Ishikawa (cell line): ENCODE measurements around the gene CABLES1.

Experiments used
- CEBPB ChIP-seq: IDR thresholded peaks from 2 replicates; pipeline ENCODE4 v1.6.1; 2012
- CREB1 ChIP-seq: IDR thresholded peaks from 2 replicates; pipeline ENCODE4 v1.6.1; 2012; ENCODE audit warnings: low read depth
- EGR1 ChIP-seq: IDR thresholded peaks from 2 replicates; pipeline ENCODE4 v1.6.1; 2012
- EP300 ChIP-seq: IDR thresholded peaks from 2 replicates; pipeline ENCODE4 v1.6.1; 2012; ENCODE audit warnings: borderline replicate concordance
- FOXM1 ChIP-seq: IDR thresholded peaks from 2 replicates; pipeline ENCODE4 v1.6.1; 2012; ENCODE audit warnings: low read depth, borderline replicate concordance
- MAX ChIP-seq: IDR thresholded peaks from 2 replicates; pipeline ENCODE4 v1.6.1; 2012
- NFIC ChIP-seq: IDR thresholded peaks from 2 replicates; pipeline ENCODE4 v1.6.1; 2012
- RAD21 ChIP-seq: IDR thresholded peaks from 2 replicates; pipeline ENCODE4 v1.6.1; 2012; ENCODE audit warnings: low read depth
- TAF1 ChIP-seq: IDR thresholded peaks from 2 replicates; pipeline ENCODE4 v1.6.1; 2012; ENCODE audit warnings: low read depth, mild to moderate bottlenecking
- TCF12 ChIP-seq: IDR thresholded peaks from 2 replicates; pipeline ENCODE4 v1.6.1; 2012; ENCODE audit warnings: low read depth
- TEAD4 ChIP-seq: IDR thresholded peaks from 2 replicates; pipeline ENCODE4 v1.6.1; 2012
- USF1 ChIP-seq: IDR thresholded peaks from 2 replicates; pipeline ENCODE4 v1.6.1; 2012
- YY1 ChIP-seq: IDR thresholded peaks from 2 replicates; pipeline ENCODE4 v1.6.1; 2012; ENCODE audit warnings: low read depth
- ZBTB7A ChIP-seq: IDR thresholded peaks from 2 replicates; pipeline ENCODE4 v1.6.1; 2012; ENCODE audit warnings: low read depth
- TF ChIP-seq, protein P1 (sequence below): IDR thresholded peaks from 2 replicates; pipeline ENCODE4 v1.6.1; 2012; ENCODE audit warnings: low read depth, mild to moderate bottlenecking

The CABLES1 gene

DNA sequence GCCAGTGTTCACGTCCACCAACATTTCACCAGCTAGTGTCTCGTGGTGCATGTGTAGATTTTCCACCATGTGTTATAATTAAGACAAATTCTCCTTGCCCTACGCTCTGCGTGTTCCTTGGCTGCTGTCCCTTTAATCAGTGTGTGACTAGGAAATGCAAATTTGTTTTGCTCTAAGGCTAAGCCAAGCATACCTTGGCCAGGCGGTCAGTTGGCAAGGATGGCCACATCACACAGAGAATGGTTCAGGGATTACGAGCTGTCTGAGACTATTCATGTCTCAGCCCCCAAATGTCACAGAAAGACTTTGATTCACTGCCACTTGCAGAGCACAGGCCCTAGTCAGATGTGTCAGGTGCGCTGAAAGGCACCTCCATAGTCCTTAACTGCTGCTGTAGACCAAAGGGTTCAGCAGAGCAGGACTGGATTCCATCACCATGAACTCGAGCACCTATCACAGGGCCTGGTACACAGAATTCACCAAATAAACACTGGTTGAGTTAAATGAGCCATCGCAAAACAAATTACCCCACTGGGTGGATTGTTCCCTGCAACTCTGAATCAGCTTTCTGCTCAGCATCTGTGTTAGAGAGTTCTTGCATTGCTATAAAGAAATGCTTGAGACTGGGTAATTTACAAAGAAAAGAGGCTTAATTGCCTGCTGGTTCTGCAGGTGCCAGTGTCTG lies 128.4 kb downstream of the CABLES1 start:
- TF ChIP-seq YY1 (no peak), CREB1 (no peak), EGR1 (no peak)

GRCh38 chr18:23265682-23266399 lies 130.6 kb downstream of the CABLES1 start:
- TF ChIP-seq TAF1 (no peak), CEBPB (no peak), TEAD4 (no peak), NFIC (no peak)
- TF ChIP-seq, protein P1, sequence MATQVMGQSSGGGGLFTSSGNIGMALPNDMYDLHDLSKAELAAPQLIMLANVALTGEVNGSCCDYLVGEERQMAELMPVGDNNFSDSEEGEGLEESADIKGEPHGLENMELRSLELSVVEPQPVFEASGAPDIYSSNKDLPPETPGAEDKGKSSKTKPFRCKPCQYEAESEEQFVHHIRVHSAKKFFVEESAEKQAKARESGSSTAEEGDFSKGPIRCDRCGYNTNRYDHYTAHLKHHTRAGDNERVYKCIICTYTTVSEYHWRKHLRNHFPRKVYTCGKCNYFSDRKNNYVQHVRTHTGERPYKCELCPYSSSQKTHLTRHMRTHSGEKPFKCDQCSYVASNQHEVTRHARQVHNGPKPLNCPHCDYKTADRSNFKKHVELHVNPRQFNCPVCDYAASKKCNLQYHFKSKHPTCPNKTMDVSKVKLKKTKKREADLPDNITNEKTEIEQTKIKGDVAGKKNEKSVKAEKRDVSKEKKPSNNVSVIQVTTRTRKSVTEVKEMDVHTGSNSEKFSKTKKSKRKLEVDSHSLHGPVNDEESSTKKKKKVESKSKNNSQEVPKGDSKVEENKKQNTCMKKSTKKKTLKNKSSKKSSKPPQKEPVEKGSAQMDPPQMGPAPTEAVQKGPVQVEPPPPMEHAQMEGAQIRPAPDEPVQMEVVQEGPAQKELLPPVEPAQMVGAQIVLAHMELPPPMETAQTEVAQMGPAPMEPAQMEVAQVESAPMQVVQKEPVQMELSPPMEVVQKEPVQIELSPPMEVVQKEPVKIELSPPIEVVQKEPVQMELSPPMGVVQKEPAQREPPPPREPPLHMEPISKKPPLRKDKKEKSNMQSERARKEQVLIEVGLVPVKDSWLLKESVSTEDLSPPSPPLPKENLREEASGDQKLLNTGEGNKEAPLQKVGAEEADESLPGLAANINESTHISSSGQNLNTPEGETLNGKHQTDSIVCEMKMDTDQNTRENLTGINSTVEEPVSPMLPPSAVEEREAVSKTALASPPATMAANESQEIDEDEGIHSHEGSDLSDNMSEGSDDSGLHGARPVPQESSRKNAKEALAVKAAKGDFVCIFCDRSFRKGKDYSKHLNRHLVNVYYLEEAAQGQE: no peak

DNA sequence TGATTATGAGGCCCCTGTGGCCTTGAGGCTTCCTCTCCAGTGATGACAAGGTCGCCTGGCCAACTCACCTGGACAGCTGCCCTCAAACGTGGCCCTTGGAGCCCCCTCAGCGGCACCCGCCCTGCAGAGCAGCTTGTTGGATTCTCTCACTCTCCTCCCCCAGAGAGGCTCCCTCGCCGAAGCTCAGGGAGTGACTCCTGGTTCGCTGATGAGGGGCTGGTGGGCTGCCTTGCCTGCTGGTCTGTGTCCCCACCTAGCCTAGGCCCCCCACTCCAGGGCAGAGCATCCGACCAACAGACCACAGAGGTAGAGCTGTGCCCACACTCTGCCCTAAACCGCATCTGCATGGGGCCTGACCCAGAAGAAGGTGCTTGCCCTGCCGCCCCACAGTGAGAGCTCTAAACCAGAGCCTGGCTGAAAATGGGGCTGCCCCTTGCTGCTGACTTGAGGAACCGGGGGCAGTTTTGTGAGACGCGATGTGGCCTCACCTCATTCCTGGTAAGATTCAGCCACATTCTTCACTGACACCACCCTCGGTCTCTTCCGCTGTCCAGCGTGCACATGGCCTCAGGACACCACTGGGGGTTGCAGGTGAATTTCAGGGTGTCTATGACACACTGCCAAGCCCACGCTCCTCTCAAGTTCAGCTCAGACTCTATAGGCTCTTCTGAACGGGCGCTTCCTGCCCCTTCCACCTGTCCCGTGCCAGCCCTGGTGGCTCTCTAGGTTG lies 131.6 kb downstream of the CABLES1 start:
- no peak for TF ChIP-seq ZBTB7A
- no peak for TF ChIP-seq EP300
- TF ChIP-seq FOXM1: no peak
- no peak for TF ChIP-seq CEBPB
- TF ChIP-seq USF1: no peak
- TF ChIP-seq EGR1: no peak
- TF ChIP-seq TEAD4: no peak
- TF ChIP-seq YY1: no peak
- TF ChIP-seq RAD21: no peak
- no peak for TF ChIP-seq NFIC
- TF ChIP-seq, protein P1: no peak
- no peak for TF ChIP-seq TAF1
- TF ChIP-seq CREB1: no peak
- TF ChIP-seq TCF12: no peak
- TF ChIP-seq MAX: no peak

DNA sequence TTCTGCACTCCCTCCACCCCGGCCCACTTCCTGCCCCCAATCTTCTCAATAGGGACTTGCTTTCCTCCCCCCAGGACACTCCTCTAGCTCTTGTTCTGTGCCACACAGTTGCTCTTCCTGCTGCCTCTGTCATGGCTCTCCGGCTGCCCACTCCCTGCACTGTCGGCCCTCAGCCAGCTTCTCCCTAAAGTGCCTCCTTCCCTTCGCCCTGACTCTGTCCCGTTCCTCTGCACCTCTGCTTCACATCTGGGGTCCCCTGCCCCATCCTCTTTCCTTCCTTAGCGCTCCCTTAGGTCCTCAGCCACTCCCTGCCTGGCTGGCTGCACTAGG lies 132.1 kb downstream of the CABLES1 start:
- TF ChIP-seq ZBTB7A (no peak), MAX (no peak), FOXM1 (no peak), YY1 (no peak)
- TF ChIP-seq, protein P1: no peak

DNA sequence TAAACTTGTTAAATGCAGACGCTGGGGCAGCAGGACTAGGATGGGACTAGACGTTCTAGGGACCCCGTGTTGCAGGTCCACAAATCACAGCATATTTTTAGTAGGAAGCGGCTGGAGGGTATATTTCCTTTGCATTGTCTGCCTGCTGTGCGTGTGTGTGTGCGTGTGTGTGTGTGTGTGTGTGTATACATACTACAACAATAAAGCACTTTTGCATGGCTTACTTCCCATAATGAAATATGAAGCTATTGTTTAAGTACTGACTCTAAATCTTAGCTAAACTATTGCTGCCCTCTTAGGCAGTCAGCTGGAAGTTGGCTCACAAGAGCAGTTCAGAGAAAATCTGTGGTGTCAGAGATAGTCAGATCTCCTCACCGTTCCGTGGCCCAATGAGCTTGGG lies 133.4 kb downstream of the CABLES1 start:
- TF ChIP-seq FOXM1: no peak
- TF ChIP-seq MAX: no peak
- no peak for TF ChIP-seq TEAD4
- TF ChIP-seq, protein P1: no peak
- no peak for TF ChIP-seq TAF1
- no peak for TF ChIP-seq NFIC
